Loucy (cell line): ENCODE measurements around the gene ARID2.

Source experiments
- H2AFZ ChIP-seq: fragments of 200-600 bp; sonication (generic); 2 replicates; pipeline ENCODE4 v1.6.0; 2016; ENCODE audit warnings: antibody characterized with exemption, mild to moderate bottlenecking, low read length, moderate library complexity
- H3F3A ChIP-seq: fragments of 200-600 bp; 2 replicates; pipeline ENCODE4 v1.6.0; 2016; ENCODE audit warnings: antibody characterized with exemption, low read depth, mild to moderate bottlenecking
- H3K27me3 ChIP-seq: fragments of 200-600 bp; sonication (generic); 2 replicates; pipeline ENCODE4 v1.6.1; 2014; ENCODE audit warnings: low read length, mild to moderate bottlenecking; ENCODE audit not compliant: insufficient read depth, poor library complexity, severe bottlenecking
- H3K36me3 ChIP-seq: fragments of 200-600 bp; sonication (generic); 2 replicates; pipeline ENCODE4 v1.6.1; 2016; ENCODE audit warnings: low read length; ENCODE audit not compliant: insufficient read depth
- H3K4me1 ChIP-seq: fragments of 200-600 bp; sonication (generic); 2 replicates; pipeline ENCODE4 v1.5.1; 2014; ENCODE audit warnings: low read length, mild to moderate bottlenecking; ENCODE audit not compliant: insufficient read depth, poor library complexity, severe bottlenecking
- H3K4me2 ChIP-seq: fragments of 200-600 bp; sonication (generic); 2 replicates; pipeline ENCODE4 v1.6.0; 2014; ENCODE audit warnings: antibody characterized with exemption, low read length, low read depth, mild to moderate bottlenecking; ENCODE audit not compliant: poor library complexity, severe bottlenecking
- H3K4me3 ChIP-seq: fragments of 200-600 bp; sonication (generic); 2 replicates; pipeline ENCODE4 v1.5.1; 2014; ENCODE audit warnings: low read length, mild to moderate bottlenecking, mixed read lengths; ENCODE audit not compliant: poor library complexity, severe bottlenecking
- H3K79me2 ChIP-seq: fragments of 200-600 bp; sonication (generic); 2 replicates; pipeline ENCODE4 v1.6.1; 2014; ENCODE audit warnings: low read length; ENCODE audit not compliant: insufficient read depth
- H3K9ac ChIP-seq: fragments of 200-600 bp; sonication (generic); 2 replicates; pipeline ENCODE4 v1.6.0; 2014; ENCODE audit warnings: mild to moderate bottlenecking, low read depth, low read length, moderate library complexity; ENCODE audit not compliant: poor library complexity, severe bottlenecking
- H3K9me2 ChIP-seq: fragments of 200-600 bp; sonication (generic); replicated peaks from 2 replicates; pipeline ENCODE4 v1.6.1; 2016; ENCODE audit warnings: low read depth, low read length, mixed read lengths
- H3K9me3 ChIP-seq: fragments of 200-600 bp; sonication (generic); 2 replicates; pipeline ENCODE4 v1.6.1; 2014; ENCODE audit warnings: mild to moderate bottlenecking, antibody characterized with exemption, low read length, low read depth; ENCODE audit not compliant: insufficient read depth
- H4K20me1 ChIP-seq: fragments of 200-600 bp; sonication (generic); 2 replicates; pipeline ENCODE4 v1.6.0; 2014; ENCODE audit warnings: antibody characterized with exemption, low read length, mild to moderate bottlenecking; ENCODE audit not compliant: insufficient read depth, poor library complexity, severe bottlenecking
- CTCF ChIP-seq: fragments of 200-600 bp; sonication (generic); conservative IDR thresholded peaks from 2 replicates; pipeline ENCODE4 v1.5.1; 2014; ENCODE audit warnings: mild to moderate bottlenecking, antibody characterized with exemption, low read length
- EZH2phosphoT487 ChIP-seq: fragments of 200-600 bp; IDR thresholded peaks from 2 replicates; pipeline ENCODE4 v1.6.1; 2018; ENCODE audit warnings: antibody characterized with exemption, mild to moderate bottlenecking, moderate library complexity, borderline replicate concordance

Gene ARID2

GRCh38 chr12:45831590-45831989, 102.1 kb downstream of the ARID2 start:
- Histone ChIP-seq H3K4me1 (no peaks in the 10 kb centered on the region), H3K79me2 (peaks cover 16% of the 10 kb centered on the region; the same call in 1 of the 2 replicates)
- TF ChIP-seq CTCF (no peak), EZH2phosphoT487 (no peak)

GRCh38 chr12:45833401-45833800, 103.9 kb downstream of the ARID2 start:
- no peaks in the 10 kb centered on the region for H3F3A ChIP-seq
- no peak overlapping the region for H3K9ac ChIP-seq
- no peaks in the 10 kb centered on the region for H3K4me1 ChIP-seq
- H3K27me3 ChIP-seq, result no peaks in the 10 kb centered on the region
- H2AFZ ChIP-seq, result no peak overlapping the region
- no peak overlapping the region for H3K4me2 ChIP-seq
- H3K36me3 ChIP-seq, result peaks cover 72% of the 10 kb centered on the region
- H4K20me1 ChIP-seq, result peaks cover 3% of the 10 kb centered on the region
- peaks cover 14% of the 10 kb centered on the region for H3K9me3 ChIP-seq
- peaks cover 16% of the 10 kb centered on the region; the same call in 1 of the 2 replicates for H3K79me2 ChIP-seq
- no peaks in the 10 kb centered on the region for H3K9me2 ChIP-seq
- no peak for TF ChIP-seq EZH2phosphoT487
- TF ChIP-seq CTCF, result no peak
- H3K4me3 ChIP-seq, result no peak overlapping the region

More at GRCh38 chr12:45831590-45831989, 102.1 kb downstream of the ARID2 start:
- no peak overlapping the region for H2AFZ ChIP-seq
- no peaks in the 10 kb centered on the region for H3K9me2 ChIP-seq
- no peaks in the 10 kb centered on the region for H3F3A ChIP-seq
- H3K27me3 ChIP-seq, result no peaks in the 10 kb centered on the region
- peaks cover 14% of the 10 kb centered on the region for H3K9me3 ChIP-seq
- H3K4me2 ChIP-seq, result no peak overlapping the region
- H4K20me1 ChIP-seq, result peaks cover 4% of the 10 kb centered on the region
- no peak overlapping the region for H3K9ac ChIP-seq
- no peak overlapping the region for H3K4me3 ChIP-seq
- H3K36me3 ChIP-seq, result peaks cover 71% of the 10 kb centered on the region

- H3K9me3 ChIP-seq, result peaks cover 14% of the 10 kb centered on the region
- H3F3A ChIP-seq, result no peaks in the 10 kb centered on the region
- H3K4me1 ChIP-seq, result no peaks in the 10 kb centered on the region
- no peak overlapping the region for H3K4me3 ChIP-seq
- no peaks in the 10 kb centered on the region for H3K27me3 ChIP-seq
- H4K20me1 ChIP-seq, result peaks cover 3% of the 10 kb centered on the region
- H3K79me2 ChIP-seq, result peaks cover 16% of the 10 kb centered on the region; the same call in 1 of the 2 replicates
- H3K4me2 ChIP-seq, result no peak overlapping the region
- no peak overlapping the region for H3K9ac ChIP-seq
- no peak overlapping the region for H2AFZ ChIP-seq
- H3K36me3 ChIP-seq, result peaks cover 83% of the 10 kb centered on the region
- TF ChIP-seq CTCF (no peak), EZH2phosphoT487 (no peak)
- H3K9me2 ChIP-seq, result no peaks in the 10 kb centered on the region
These were observed 105.3 kb downstream of the ARID2 start for GRCh38 chr12:45834809-45835208.
